Measurements from ENCODE around the gene SALL4. TPM values are rescaled to one million over a fixed set of nuclear protein-coding genes. Genes with fewer than 3 reads are reported as not detected.
"Not testable (repeated sequence)": the region's sequence is repeated elsewhere in the genome, so short reads cannot be mapped to it uniquely, and the experiment has no call there.

Gene SALL4
- total RNA-seq, 2 donors from 2014 or later, result 1.8 to 12.6 TPM

DNA sequence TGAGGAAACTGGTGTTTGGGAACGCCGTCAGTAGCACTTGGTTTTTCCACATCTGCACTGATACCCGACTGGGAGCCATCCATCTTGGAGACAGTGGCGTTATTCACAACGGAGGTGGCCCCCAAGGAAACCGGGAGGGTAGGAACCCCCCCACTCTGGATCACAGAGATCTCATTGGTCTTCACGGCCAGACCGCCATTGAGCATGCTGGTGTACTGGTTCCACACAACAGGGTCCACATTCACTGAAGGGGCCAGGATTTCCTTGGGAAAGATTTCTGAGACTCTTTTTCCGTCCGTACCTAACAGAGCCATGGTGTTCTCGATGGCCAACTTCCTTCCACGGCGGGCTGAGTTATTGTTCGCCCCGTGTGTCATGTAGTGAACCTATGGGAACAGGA lies 18.0 kb downstream of the SALL4 start:
- WGBS, result 91% methylated on average over 15 of the region's 15 CpGs
- intact Hi-C loops (cut with DNase I), result no loop called here
- no peaks in the 10 kb centered on the region for H3K36me3 ChIP-seq
- no peaks in the 10 kb centered on the region for H3K4me1 ChIP-seq (replicated peaks)
- H3K9me3 ChIP-seq, result no peaks in the 10 kb centered on the region
- H3K27me3 ChIP-seq (replicated peaks; ENCODE audit: insufficient read depth), result no peaks in the 10 kb centered on the region
- TF ChIP-seq POLR2A (IDR thresholded peaks at IDR 0.05) (no peak), POLR2AphosphoS5 (IDR thresholded peaks at IDR 0.05) (no peak)
- TF ChIP-seq, protein P1, sequence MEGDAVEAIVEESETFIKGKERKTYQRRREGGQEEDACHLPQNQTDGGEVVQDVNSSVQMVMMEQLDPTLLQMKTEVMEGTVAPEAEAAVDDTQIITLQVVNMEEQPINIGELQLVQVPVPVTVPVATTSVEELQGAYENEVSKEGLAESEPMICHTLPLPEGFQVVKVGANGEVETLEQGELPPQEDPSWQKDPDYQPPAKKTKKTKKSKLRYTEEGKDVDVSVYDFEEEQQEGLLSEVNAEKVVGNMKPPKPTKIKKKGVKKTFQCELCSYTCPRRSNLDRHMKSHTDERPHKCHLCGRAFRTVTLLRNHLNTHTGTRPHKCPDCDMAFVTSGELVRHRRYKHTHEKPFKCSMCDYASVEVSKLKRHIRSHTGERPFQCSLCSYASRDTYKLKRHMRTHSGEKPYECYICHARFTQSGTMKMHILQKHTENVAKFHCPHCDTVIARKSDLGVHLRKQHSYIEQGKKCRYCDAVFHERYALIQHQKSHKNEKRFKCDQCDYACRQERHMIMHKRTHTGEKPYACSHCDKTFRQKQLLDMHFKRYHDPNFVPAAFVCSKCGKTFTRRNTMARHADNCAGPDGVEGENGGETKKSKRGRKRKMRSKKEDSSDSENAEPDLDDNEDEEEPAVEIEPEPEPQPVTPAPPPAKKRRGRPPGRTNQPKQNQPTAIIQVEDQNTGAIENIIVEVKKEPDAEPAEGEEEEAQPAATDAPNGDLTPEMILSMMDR (IDR thresholded peaks at IDR 0.05), result no peak
- no peak for DNase-seq (ENCODE audit: low spot score)
- H3K4me3 ChIP-seq, result no peak overlapping the region
- H3K27ac ChIP-seq, result no peak overlapping the region

DNA sequence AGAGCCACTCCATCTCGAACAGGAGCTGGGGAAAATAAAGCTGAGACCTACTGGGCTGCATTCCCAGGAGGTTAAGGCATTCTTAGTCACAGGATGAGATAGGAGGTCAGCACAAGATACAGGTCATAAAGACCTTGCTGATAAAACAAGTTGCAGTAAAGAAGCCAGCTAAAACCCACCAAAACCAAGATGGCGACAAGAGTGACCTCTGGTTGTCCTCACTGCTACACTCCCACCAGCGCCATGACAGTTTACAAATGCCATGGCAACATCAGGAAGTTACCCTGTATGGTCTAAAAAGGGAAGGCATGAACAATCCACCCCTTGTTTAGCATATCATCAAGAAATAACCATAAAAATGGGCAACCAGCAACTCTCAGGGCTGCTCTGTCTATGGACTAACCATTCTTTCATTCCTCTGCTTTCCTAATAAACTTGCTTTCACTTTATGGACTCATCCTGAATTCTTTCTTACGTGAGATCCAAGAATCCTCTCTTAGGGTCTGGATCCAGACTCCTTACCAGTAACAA lies 24.0 kb downstream of the SALL4 start:
- H3K9me3 ChIP-seq; intact Hi-C loops (cut with DNase I): not testable (repeated sequence)
- WGBS, result 81% methylated on average over 4 of the region's 4 CpGs

DNA sequence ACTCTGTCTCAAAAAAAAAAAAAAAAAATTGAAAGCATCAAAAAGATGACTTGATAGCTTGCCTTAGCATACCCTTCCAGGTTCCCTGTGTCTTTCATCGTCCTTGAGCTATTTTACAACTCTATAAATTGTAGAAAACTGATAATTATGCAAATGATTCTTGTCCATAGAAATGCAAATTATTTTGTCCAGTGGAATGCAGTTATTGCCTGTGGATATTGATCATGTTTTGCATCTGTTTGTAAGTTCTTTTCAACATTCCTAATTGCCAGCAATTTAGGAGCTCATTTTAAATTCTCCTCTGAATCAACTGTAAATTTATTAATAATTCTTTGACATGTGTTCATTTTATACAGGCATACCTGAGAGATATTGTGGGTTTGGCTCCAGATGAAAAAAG lies 27.1 kb downstream of the SALL4 start:
- Histone ChIP-seq H3K4me3 (no peak overlapping the region), H3K36me3 (no peaks in the 10 kb centered on the region), H3K4me1 (replicated peaks) (no peaks in the 10 kb centered on the region), H3K9me3 (no peaks in the 10 kb centered on the region), H3K27me3 (replicated peaks; ENCODE audit: insufficient read depth) (no peaks in the 10 kb centered on the region), H3K27ac (no peak overlapping the region)
- no peak for DNase-seq (ENCODE audit: low spot score)
- TF ChIP-seq POLR2AphosphoS5 (IDR thresholded peaks at IDR 0.05) (no peak), POLR2A (IDR thresholded peaks at IDR 0.05) (no peak)
- TF ChIP-seq, protein P1 (IDR thresholded peaks at IDR 0.05), result no peak
- intact Hi-C loops (cut with DNase I), result no loop called here
- 82% methylated on average over 1 of the region's 1 CpG for WGBS

More for the DNA sequence above, 24.0 kb downstream of the SALL4 start:
- not testable (repeated sequence) for H3K36me3 ChIP-seq; H3K27ac ChIP-seq; H3K4me3 ChIP-seq; DNase-seq (ENCODE audit: low spot score); H3K4me1 ChIP-seq (replicated peaks); H3K27me3 ChIP-seq (replicated peaks; ENCODE audit: insufficient read depth)

DNA sequence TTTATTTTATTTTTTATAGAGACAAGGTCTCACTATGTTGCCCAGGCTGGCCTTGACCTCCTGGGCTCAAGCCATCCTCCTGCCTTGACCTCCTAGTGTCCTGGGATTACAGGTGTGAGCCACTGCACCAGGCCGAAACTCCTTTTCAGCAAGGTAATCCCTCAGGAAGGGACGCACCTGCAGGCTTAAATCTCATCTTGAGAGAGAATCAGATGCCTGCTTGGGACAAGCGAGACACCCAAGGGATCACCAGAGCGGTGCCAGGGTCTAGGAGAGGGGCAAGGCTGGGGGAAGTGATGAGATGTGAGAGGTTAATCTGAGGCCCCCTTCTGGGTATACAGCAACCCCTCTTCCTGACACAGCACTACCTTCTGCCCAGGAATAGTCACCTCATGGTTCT lies 30.1 kb downstream of the SALL4 start:
- H3K27me3 ChIP-seq (replicated peaks; ENCODE audit: insufficient read depth), result no peaks in the 10 kb centered on the region
- H3K27ac ChIP-seq, result no peak overlapping the region
- H3K9me3 ChIP-seq, result no peaks in the 10 kb centered on the region
- H3K4me3 ChIP-seq, result no peak overlapping the region
- no peak for DNase-seq (ENCODE audit: low spot score)
- no peaks in the 10 kb centered on the region for H3K36me3 ChIP-seq
- 93% methylated on average over 4 of the region's 4 CpGs for whole genome bisulfite sequencing
- TF ChIP-seq POLR2A (IDR thresholded peaks at IDR 0.05) (no peak), POLR2AphosphoS5 (IDR thresholded peaks at IDR 0.05) (no peak)
- TF ChIP-seq, protein P1 (IDR thresholded peaks at IDR 0.05), result no peak
- H3K4me1 ChIP-seq (replicated peaks), result no peaks in the 10 kb centered on the region
- intact Hi-C loops (cut with DNase I), result no loop called here

DNA sequence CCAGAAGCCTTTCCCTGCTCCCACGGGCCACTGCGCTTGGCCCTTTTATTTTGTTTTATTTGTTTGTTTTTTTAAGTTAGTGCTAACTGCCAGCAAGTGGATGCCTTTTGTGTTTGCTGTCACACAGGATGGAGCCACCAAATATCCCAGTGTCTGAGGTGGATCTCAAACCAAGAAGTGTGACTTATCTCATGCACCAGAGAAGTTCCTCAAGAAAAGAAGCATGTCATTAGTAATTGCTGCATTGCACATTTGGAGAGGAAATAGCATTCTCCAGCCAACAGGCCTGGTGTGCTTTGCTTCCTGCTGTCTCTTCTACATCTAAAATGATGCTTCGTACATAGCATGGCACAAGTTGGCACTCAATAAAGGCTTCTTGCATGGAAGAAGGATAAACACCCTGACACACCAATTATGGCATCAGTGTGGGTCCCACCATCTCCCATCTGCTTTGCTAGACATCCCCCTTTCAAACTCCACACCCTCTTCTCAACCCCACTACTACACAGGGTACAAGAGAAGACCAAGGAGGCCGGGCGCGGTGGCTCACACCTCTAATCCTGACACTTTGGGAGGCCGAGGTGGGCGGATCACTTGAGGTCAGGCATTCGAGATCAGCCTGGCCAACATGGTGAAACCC lies 32.2 kb downstream of the SALL4 start:
- 84% methylated on average over 9 of the region's 9 CpGs for WGBS
- Histone ChIP-seq H3K36me3 (no peaks in the 10 kb centered on the region), H3K27ac (no peak overlapping the region), H3K27me3 (replicated peaks; ENCODE audit: insufficient read depth) (no peaks in the 10 kb centered on the region), H3K4me3 (no peak overlapping the region), H3K9me3 (no peaks in the 10 kb centered on the region), H3K4me1 (replicated peaks) (no peaks in the 10 kb centered on the region)
- TF ChIP-seq POLR2AphosphoS5 (IDR thresholded peaks at IDR 0.05) (no peak), POLR2A (IDR thresholded peaks at IDR 0.05) (no peak)
- TF ChIP-seq, protein P1 (IDR thresholded peaks at IDR 0.05), result no peak
- DNase-seq (ENCODE audit: low spot score), result no peak
- intact Hi-C loops (cut with DNase I), result no loop called here

All from prostate gland (tissue), 2 donors.